Ishikawa (cell line): ENCODE measurements around the gene TOX2.

Experiments
- CEBPB ChIP-seq: IDR thresholded peaks from 2 replicates; pipeline ENCODE4 v1.6.1; 2012
- CREB1 ChIP-seq: IDR thresholded peaks from 2 replicates; pipeline ENCODE4 v1.6.1; 2012; ENCODE audit warnings: low read depth
- EGR1 ChIP-seq: IDR thresholded peaks from 2 replicates; pipeline ENCODE4 v1.6.1; 2012
- EP300 ChIP-seq: IDR thresholded peaks from 2 replicates; pipeline ENCODE4 v1.6.1; 2012; ENCODE audit warnings: borderline replicate concordance
- FOXM1 ChIP-seq: IDR thresholded peaks from 2 replicates; pipeline ENCODE4 v1.6.1; 2012; ENCODE audit warnings: low read depth, borderline replicate concordance
- MAX ChIP-seq: IDR thresholded peaks from 2 replicates; pipeline ENCODE4 v1.6.1; 2012
- NFIC ChIP-seq: IDR thresholded peaks from 2 replicates; pipeline ENCODE4 v1.6.1; 2012
- RAD21 ChIP-seq: IDR thresholded peaks from 2 replicates; pipeline ENCODE4 v1.6.1; 2012; ENCODE audit warnings: low read depth
- REST ChIP-seq: IDR thresholded peaks from 2 replicates; pipeline ENCODE4 v1.6.1; 2012; ENCODE audit warnings: low read depth, mild to moderate bottlenecking
- TAF1 ChIP-seq: IDR thresholded peaks from 2 replicates; pipeline ENCODE4 v1.6.1; 2012; ENCODE audit warnings: low read depth, mild to moderate bottlenecking
- TCF12 ChIP-seq: IDR thresholded peaks from 2 replicates; pipeline ENCODE4 v1.6.1; 2012; ENCODE audit warnings: low read depth
- TEAD4 ChIP-seq: IDR thresholded peaks from 2 replicates; pipeline ENCODE4 v1.6.1; 2012
- USF1 ChIP-seq: IDR thresholded peaks from 2 replicates; pipeline ENCODE4 v1.6.1; 2012
- YY1 ChIP-seq: IDR thresholded peaks from 2 replicates; pipeline ENCODE4 v1.6.1; 2012; ENCODE audit warnings: low read depth
- ZBTB7A ChIP-seq: IDR thresholded peaks from 2 replicates; pipeline ENCODE4 v1.6.1; 2012; ENCODE audit warnings: low read depth

TOX2 gene

GRCh38 chr20:44113618-44114376 lies 199.1 kb downstream of the TOX2 start:
- TF ChIP-seq TAF1, result no peak
- no peak for TF ChIP-seq TEAD4
- TF ChIP-seq REST, result no peak
- TF ChIP-seq YY1, result no peak
- no peak for TF ChIP-seq CEBPB
- no peak for TF ChIP-seq FOXM1
- TF ChIP-seq CREB1, result no peak
- TF ChIP-seq TCF12, result no peak
- TF ChIP-seq MAX, result no peak
- no peak for TF ChIP-seq NFIC
- no peak for TF ChIP-seq EGR1
- no peak for TF ChIP-seq USF1
- TF ChIP-seq EP300, result no peak
- no peak for TF ChIP-seq RAD21
- no peak for TF ChIP-seq ZBTB7A

GRCh38 chr20:44115181-44115580 lies 200.5 kb downstream of the TOX2 start:
- no peak for TF ChIP-seq TEAD4
- no peak for TF ChIP-seq NFIC
- TF ChIP-seq RAD21, result no peak
- TF ChIP-seq REST, result no peak
- no peak for TF ChIP-seq ZBTB7A
- no peak for TF ChIP-seq CREB1
- TF ChIP-seq TAF1, result no peak
- TF ChIP-seq EGR1, result no peak
- no peak for TF ChIP-seq YY1
- no peak for TF ChIP-seq FOXM1
- TF ChIP-seq TCF12, result no peak
- TF ChIP-seq EP300, result no peak
- no peak for TF ChIP-seq USF1
- TF ChIP-seq MAX, result no peak
- TF ChIP-seq CEBPB, result no peak

GRCh38 chr20:44115762-44116644 lies 201.4 kb downstream of the TOX2 start:
- TF ChIP-seq TCF12 (no peak), TEAD4 (no peak), USF1 (no peak), CREB1 (no peak)

- TF ChIP-seq CREB1, result no peak
- no peak for TF ChIP-seq EGR1
- no peak for TF ChIP-seq ZBTB7A
- no peak for TF ChIP-seq TCF12
- no peak for TF ChIP-seq FOXM1
- no peak for TF ChIP-seq USF1
- TF ChIP-seq CEBPB, result no peak
- no peak for TF ChIP-seq YY1
- TF ChIP-seq NFIC, result no peak
These were observed 202.9 kb downstream of the TOX2 start for GRCh38 chr20:44117296-44118184.
